K562 (cell line): ENCODE measurements around the gene FAM167B. TPM values are rescaled to one million over a fixed set of nuclear protein-coding genes. Genes with fewer than 3 reads are reported as not detected.

Experiments used
- ATAC-seq: fragments of 200-7000 bp; cut with Tn5 transposase; 3 replicates; pipeline ENCODE4 v1.9.1; 2020; ENCODE audit warnings: moderate library complexity
- BruUV-seq: library from RNA; stranded (reverse); fragments of 400-500 nt; replicated peaks from 2 replicates; lab custom pipeline; 2021; lab: Mats Ljungman, UMichigan
- CTCF ChIA-PET: fragments of 300-600 bp; formaldehyde crosslinking; extraction: SDS; loops from one replicate; lab custom pipeline; 2021; ENCODE audit warnings: low intra/inter-chr PET ratio; lab: Yijun Ruan, JAX
- POLR2A ChIA-PET: fragments of 300-600, 350-650 bp; sonication (Branson Sonifier 250); formaldehyde crosslinking; extraction: SDS; loops from one replicate; lab custom pipeline; 2021; ENCODE audit warnings: antibody characterized with exemption, inconsistent platforms; lab: Yijun Ruan, JAX
- DNase-seq, 4 experiments: peaks; one replicate each; pipeline versions ENCODE4 v3.0.0 to v3.0.0-alpha.2; 2011 to 2018; ENCODE audit warnings: low spot score in 3 of 4, mixed read lengths in 3 of 4; ENCODE audit errors: extremely low read depth in 1 of 4
- FAIRE-seq: peaks from 2 replicates; lab custom pipeline; 2011; peaks lifted over from hg19 to GRCh38; lab: Jason Lieb, UNC
- H2AFZ ChIP-seq: 2 replicates; pipeline ENCODE4 v1.6.0; 2011; ENCODE audit warnings: low read depth, low read length, control low read depth, inconsistent platforms
- H3K27ac ChIP-seq: fragments of 200-600 bp; 3 replicates; pipeline ENCODE4 v1.8.0; 2011; ENCODE audit warnings: low read depth, mild to moderate bottlenecking, control low read depth, inconsistent platforms, low read length, moderate library complexity, mixed read lengths; ENCODE audit errors: extremely low read depth
- H3K27me3 ChIP-seq, 2 experiments: fragments of 300-600 bp in 1 of 2; 2 replicates in 1 of 2; 3 replicates in 1 of 2; pipeline versions ENCODE4 v1.6.0 to v1.8.0; 2011; ENCODE audit warnings: inconsistent platforms in 2 of 2, low read length in 2 of 2, mild to moderate bottlenecking in 1 of 2, mixed read lengths in 1 of 2, moderate library complexity in 1 of 2; ENCODE audit not compliant: control insufficient read depth in 2 of 2, insufficient read depth in 2 of 2
- H3K36me3 ChIP-seq: fragments of 300-600 bp; 3 replicates; pipeline ENCODE4 v1.8.0; 2011; ENCODE audit warnings: mild to moderate bottlenecking, low read length, inconsistent platforms; ENCODE audit not compliant: control insufficient read depth, insufficient read depth
- H3K4me1 ChIP-seq, 2 experiments: fragments of 200-600 bp in 1 of 2; replicated peaks in 1 of 2; 2 replicates in 1 of 2; 3 replicates in 1 of 2; pipeline versions ENCODE4 v1.5.1 to v1.8.0; 2011; ENCODE audit warnings: inconsistent platforms in 2 of 2, low read length in 2 of 2, mild to moderate bottlenecking in 1 of 2, mixed read lengths in 1 of 2, moderate library complexity in 1 of 2; ENCODE audit not compliant: control insufficient read depth in 2 of 2, insufficient read depth in 2 of 2
- H3K4me2 ChIP-seq: 2 replicates; pipeline ENCODE4 v1.6.1; 2011; ENCODE audit warnings: low read length, control low read depth, inconsistent platforms, mixed read lengths; ENCODE audit not compliant: insufficient read depth
- H3K4me3 ChIP-seq: fragments of 200-600 bp; sonication (generic), shearing (Covaris generic); 2 replicates; pipeline ENCODE4 v1.5.1; 2016; ENCODE audit warnings: control low read depth, inconsistent platforms
- H3K79me2 ChIP-seq: fragments of 200-600 bp; 3 replicates; pipeline ENCODE4 v1.8.0; 2011; ENCODE audit warnings: low read length, inconsistent platforms; ENCODE audit not compliant: control insufficient read depth, insufficient read depth
- H3K9ac ChIP-seq, 2 experiments: 2 replicates each; pipeline versions ENCODE4 v1.6.0 to v1.6.1; 2011; ENCODE audit warnings: low read depth in 2 of 2, low read length in 2 of 2, control low read depth in 1 of 2, inconsistent platforms in 1 of 2, mild to moderate bottlenecking in 1 of 2, mixed read lengths in 1 of 2; ENCODE audit not compliant: insufficient read depth in 1 of 2
- H3K9me1 ChIP-seq: one replicate; pipeline ENCODE4 v1.6.0; 2011; ENCODE audit warnings: inconsistent platforms, mild to moderate bottlenecking, low read length, moderate library complexity; ENCODE audit not compliant: control insufficient read depth, insufficient read depth
- H3K9me3 ChIP-seq: replicated peaks from 2 replicates; pipeline ENCODE4 v1.5.1; 2011; ENCODE audit warnings: low read depth, low read length, inconsistent platforms; ENCODE audit not compliant: control insufficient read depth, insufficient read depth
- H4K20me1 ChIP-seq: replicated peaks from 2 replicates; pipeline ENCODE4 v1.6.1; 2011; ENCODE audit warnings: low read length, inconsistent platforms, mixed read lengths; ENCODE audit not compliant: control insufficient read depth, insufficient read depth
- BRD9 ChIP-seq: fragments of 450-650 bp; IDR thresholded peaks from 2 replicates; pipeline ENCODE4 v1.6.1; 2018; ENCODE audit warnings: low read depth; ENCODE audit not compliant: partially characterized antibody
- CEBPB ChIP-seq: fragments of 450-650 bp; IDR thresholded peaks from 2 replicates; pipeline ENCODE4 v1.6.1; 2016; ENCODE audit warnings: missing genetic modification characterization, missing compliant biosample characterization
- HBP1 ChIP-seq: fragments of 450-650 bp; formaldehyde crosslinking; IDR thresholded peaks from 2 replicates; pipeline ENCODE4 v1.4.0; 2022; ENCODE audit warnings: missing genetic modification characterization
- IRF1 ChIP-seq: sonication (generic); formaldehyde crosslinking; IDR thresholded peaks from 2 replicates; pipeline ENCODE4 v1.8.0; 2022; ENCODE audit warnings: missing genetic modification reagents, mild to moderate bottlenecking, borderline replicate concordance
- MEF2A ChIP-seq: IDR thresholded peaks from 2 replicates; pipeline ENCODE4 v1.6.1; 2011; ENCODE audit warnings: low read depth, mild to moderate bottlenecking, low read length, moderate library complexity; ENCODE audit not compliant: control insufficient read depth
- OTX1 ChIP-seq: fragments of 450-650 bp; formaldehyde crosslinking; IDR thresholded peaks from 2 replicates; pipeline ENCODE4 v1.4.0; 2022; ENCODE audit warnings: mild to moderate bottlenecking
- POLR2H ChIP-seq: IDR thresholded peaks from 2 replicates; pipeline ENCODE4 v1.6.1; 2016; ENCODE audit warnings: missing genetic modification characterization, low read depth, mild to moderate bottlenecking, control low read depth, missing compliant biosample characterization, moderate library complexity
- RBM22 ChIP-seq: fragments of 200-400 bp; formaldehyde crosslinking; IDR thresholded peaks from 2 replicates; pipeline ENCODE4 v1.6.1; 2018; ENCODE audit warnings: low read length, low read depth; ENCODE audit not compliant: poor library complexity, severe bottlenecking
- STAT6 ChIP-seq: sonication (generic); formaldehyde crosslinking; IDR thresholded peaks from 2 replicates; pipeline ENCODE4 v1.8.1; 2023; ENCODE audit warnings: mild to moderate bottlenecking, missing genetic modification reagents
- THRB ChIP-seq: fragments of 450-650 bp; formaldehyde crosslinking; conservative IDR thresholded peaks from 2 replicates; pipeline ENCODE4 v1.4.0; 2022; ENCODE audit warnings: mild to moderate bottlenecking, missing genetic modification characterization
- ZNF280A ChIP-seq: fragments of 450-650 bp; IDR thresholded peaks from 2 replicates; pipeline ENCODE4 v1.6.1; 2018; ENCODE audit warnings: mild to moderate bottlenecking, low read depth; ENCODE audit not compliant: partially characterized antibody
- ZNF76 ChIP-seq: fragments of 250-450 bp; sonication (Bioruptor Pico); IDR thresholded peaks from 2 replicates; pipeline ENCODE4 v1.4.0; 2020; ENCODE audit warnings: mild to moderate bottlenecking, moderate library complexity, borderline replicate concordance
- WGBS: fragments of 100-300 bp; shearing (Covaris generic); methylation state at CpG from one replicate; pipeline ENCODE4 v1.1.6; 2016; ENCODE audit warnings: low coverage, mixed read lengths; ENCODE audit not compliant: insufficient coverage; ENCODE audit errors: missing lambda C conversion rate; 5-methylcytosine and 5-hydroxymethylcytosine counted together
- in situ Hi-C: fragments of 300-500 bp; cut with MboI; formaldehyde crosslinking; loops from 4 replicates; pipeline ENCODE4 v1.15.0; 2018; ENCODE audit warnings: inconsistent platforms, mixed read lengths
- intact Hi-C: fragments of 100-400 bp; cut with micrococcal nuclease; formaldehyde crosslinking; loops from 2 replicates; pipeline ENCODE4 v1.14.2; 2022
- polyA plus RNA-seq, 8 experiments: library from polyadenylated mRNA; depleted of rRNA in 4 of 8; stranded (reverse) in 5 of 8; unstranded in 3 of 8; fragments of >200 nt; fragmentation: Nextera tagmentation in 2 of 8; fragmentation: Illumina TruSeq in 1 of 8; extraction: Ambion mirVana in 2 of 8; extraction: Trizol in 1 of 8; gene quantifications; 2 replicates each; pipeline versions ENCODE4 v1.2.1 to v1.2.3, GENCODE V29; 2011 to 2014; ENCODE audit warnings: inconsistent platforms in 1 of 8, missing spikeins in 1 of 8
- total RNA-seq, 7 experiments: library from RNA; depleted of rRNA in 6 of 7; stranded (reverse); fragments of >200 nt in 6 of 7; fragmentation: Illumina TruSeq in 2 of 7; extraction: Trizol in 2 of 7; gene quantifications; 2 replicates each; pipeline versions ENCODE4 v1.2.1 to v1.2.3, GENCODE V29; 2011 to 2021; ENCODE audit warnings: low replicate concordance in 1 of 7

The FAM167B gene
- total and polyA plus RNA-seq, 9 of the 15 experiments (the other 6 are each of a cell fraction or from before 2014, with no cell fraction given): not detected

- 76% methylated on average over 3 of the region's 3 CpGs for WGBS
- no peak for TF ChIP-seq BRD9
- TF ChIP-seq POLR2H: 0 out of 2 replicates have a peak, but pooled peaks have one; percentile 11
- TF ChIP-seq THRB (CRISPR knock-in tag): peak; percentile 80
- TF ChIP-seq ZNF76 (CRISPR knock-in tag): no peak
- TF ChIP-seq HBP1: peak; percentile 89
- no peak for TF ChIP-seq MEF2A
- TF ChIP-seq OTX1 (CRISPR knock-in tag): peak; percentile 68; the same call in 1 of the 2 replicates
- no peak for TF ChIP-seq ZNF280A
- no peak for TF ChIP-seq IRF1 (CRISPR knock-in tag)
- no peak for TF ChIP-seq STAT6 (CRISPR knock-in tag)
- no peak for TF ChIP-seq CEBPB (tag)
- no peak for TF ChIP-seq RBM22
Observed at GRCh38 chr1:32198237-32199042, 48.6 kb upstream of the FAM167B start.

More at GRCh38 chr1:32198237-32199042, 48.6 kb upstream of the FAM167B start:
- POLR2A ChIA-PET: interaction anchor here (0.7 to 10.8 kb wide), 12 partner anchors 10 to 133 kb away, joined by 3 to 201 read pairs (median 4); partner anchors contain the start of genes DCDC2B, IQCC, KPNA6 and TXLNA
- no peak overlapping the region for H2AFZ ChIP-seq
- peaks cover 51% of the 10 kb centered on the region for H3K36me3 ChIP-seq
- DNase-seq: no peak
- no peaks in the 10 kb centered on the region for H3K27me3 ChIP-seq
- in situ Hi-C loops: no loop called here
- H3K9me1 ChIP-seq: peaks cover 3% of the 10 kb centered on the region
- H4K20me1 ChIP-seq: no peaks in the 10 kb centered on the region; the same call in none of the 2 replicates
- no peak overlapping the region; the same call in 2 of the 3 replicates for H3K27ac ChIP-seq
- H3K4me1 ChIP-seq: peaks cover 16 to 39% of the 10 kb centered on the region in 2 experiments
- no peaks in the 10 kb centered on the region for H3K9me3 ChIP-seq
- BruUV-seq: no TSS peak
- H3K9ac ChIP-seq: peak overlapping the region in 1 of 2 experiments; percentile 1; a peak in 1 of 4 replicates
- intact Hi-C loops: no loop called here
- no peak overlapping the region for H3K4me2 ChIP-seq
- peaks cover 13% of the 10 kb centered on the region; the same call in 2 of the 3 replicates for H3K79me2 ChIP-seq
- no peak for FAIRE-seq
- no peak overlapping the region for H3K4me3 ChIP-seq
- CTCF ChIA-PET: no interaction called here
- no peak for ATAC-seq
